ENCODE results near the gene TRPC4.

DNA sequence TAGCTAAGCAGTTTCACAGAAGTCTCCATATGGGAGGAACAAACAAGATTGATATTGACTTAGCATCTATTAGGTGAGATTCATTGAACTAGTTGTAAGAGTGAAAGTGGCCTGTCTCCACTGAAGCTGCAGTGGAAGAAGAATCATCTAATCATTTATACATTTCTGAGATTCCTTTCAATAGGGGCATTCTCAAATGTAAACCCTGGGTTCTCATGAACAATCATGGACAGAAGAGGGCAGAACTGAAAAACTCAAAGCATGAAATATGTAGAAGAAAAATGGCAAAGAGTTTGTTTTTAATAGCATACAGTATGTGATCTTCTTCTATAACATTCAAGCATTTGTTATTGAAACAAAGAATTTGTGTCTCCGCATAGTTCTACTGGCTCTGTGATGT is 253.4 kb downstream of the TRPC4 start:
- TF ChIP-seq, protein P1, sequence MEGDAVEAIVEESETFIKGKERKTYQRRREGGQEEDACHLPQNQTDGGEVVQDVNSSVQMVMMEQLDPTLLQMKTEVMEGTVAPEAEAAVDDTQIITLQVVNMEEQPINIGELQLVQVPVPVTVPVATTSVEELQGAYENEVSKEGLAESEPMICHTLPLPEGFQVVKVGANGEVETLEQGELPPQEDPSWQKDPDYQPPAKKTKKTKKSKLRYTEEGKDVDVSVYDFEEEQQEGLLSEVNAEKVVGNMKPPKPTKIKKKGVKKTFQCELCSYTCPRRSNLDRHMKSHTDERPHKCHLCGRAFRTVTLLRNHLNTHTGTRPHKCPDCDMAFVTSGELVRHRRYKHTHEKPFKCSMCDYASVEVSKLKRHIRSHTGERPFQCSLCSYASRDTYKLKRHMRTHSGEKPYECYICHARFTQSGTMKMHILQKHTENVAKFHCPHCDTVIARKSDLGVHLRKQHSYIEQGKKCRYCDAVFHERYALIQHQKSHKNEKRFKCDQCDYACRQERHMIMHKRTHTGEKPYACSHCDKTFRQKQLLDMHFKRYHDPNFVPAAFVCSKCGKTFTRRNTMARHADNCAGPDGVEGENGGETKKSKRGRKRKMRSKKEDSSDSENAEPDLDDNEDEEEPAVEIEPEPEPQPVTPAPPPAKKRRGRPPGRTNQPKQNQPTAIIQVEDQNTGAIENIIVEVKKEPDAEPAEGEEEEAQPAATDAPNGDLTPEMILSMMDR (IDR thresholded peaks at IDR 0.05) = no peak
- no peak for TF ChIP-seq POLR2A (IDR thresholded peaks at IDR 0.05)

Data from adrenal gland (tissue), 5 donors.